Stimulated activated CD8-positive, alpha-beta memory T cell treated with anti-CD3 and anti-CD28 coated beads, Interleukin-4, amount 100 ng/mL, for 4 hours (primary cell): Measurements from ENCODE around the gene AHSG.

Source experiments
- DNase-seq, 2 donors: peaks; one replicate each; pipeline ENCODE4 v3.0.0-alpha.2; 2020; ENCODE audit warnings: low read depth in 2 of 2, low spot score in 1 of 2

The AHSG gene

GRCh38 chr3:186590580-186591295, 22.1 kb upstream of the AHSG start:
- DNase-seq = no peak

- DNase-seq = no peak
These were observed 20.2 kb upstream of the AHSG start for GRCh38 chr3:186592682-186593081.

- DNase-seq = no peak
These were observed 19.0 kb upstream of the AHSG start for GRCh38 chr3:186593862-186594261.

GRCh38 chr3:186594591-186595113, 18.2 kb upstream of the AHSG start:
- DNase-seq = no peak

- DNase-seq = no peak
These were observed 16.1 kb upstream of the AHSG start for GRCh38 chr3:186596568-186597287.

- DNase-seq = no peak
These were observed 14.6 kb upstream of the AHSG start for GRCh38 chr3:186598108-186598784.

- no peak for DNase-seq
These were observed 14.1 kb upstream of the AHSG start for GRCh38 chr3:186598794-186599141.

GRCh38 chr3:186599142-186599784, 13.6 kb upstream of the AHSG start:
- no peak for DNase-seq

- no peak for DNase-seq
These were observed 13.1 kb upstream of the AHSG start for GRCh38 chr3:186599785-186600166.

GRCh38 chr3:186600896-186601295, 12.0 kb upstream of the AHSG start:
- DNase-seq = no peak

GRCh38 chr3:186603159-186603558, 9.7 kb upstream of the AHSG start:
- no peak for DNase-seq

GRCh38 chr3:186605078-186605477, 7.8 kb upstream of the AHSG start:
- DNase-seq = no peak

GRCh38 chr3:186605561-186606545, 7.0 kb upstream of the AHSG start:
- no peak for DNase-seq

- no peak for DNase-seq
These were observed 4.1 kb upstream of the AHSG start for GRCh38 chr3:186608624-186609215.

GRCh38 chr3:186609247-186609868, 3.5 kb upstream of the AHSG start:
- DNase-seq = no peak

- DNase-seq = no peak
These were observed 795 bp upstream of the AHSG start for GRCh38 chr3:186612065-186612464.

GRCh38 chr3:186613637-186614265, 891 bp downstream of the AHSG start:
- DNase-seq = no peak

- no peak for DNase-seq
These were observed 1.4 kb downstream of the AHSG start for GRCh38 chr3:186614266-186614596.
